LoVo (cell line): ENCODE data around the gene PCP2.
A peak's percentile ranks its signal among the peaks of the same experiment; 100 is the strongest.

ENCODE experiments used
- DNase-seq: peaks from one replicate; pipeline ENCODE4 v3.0.0-alpha.2; 2016; ENCODE audit warnings: low spot score

PCP2 gene

DNA sequence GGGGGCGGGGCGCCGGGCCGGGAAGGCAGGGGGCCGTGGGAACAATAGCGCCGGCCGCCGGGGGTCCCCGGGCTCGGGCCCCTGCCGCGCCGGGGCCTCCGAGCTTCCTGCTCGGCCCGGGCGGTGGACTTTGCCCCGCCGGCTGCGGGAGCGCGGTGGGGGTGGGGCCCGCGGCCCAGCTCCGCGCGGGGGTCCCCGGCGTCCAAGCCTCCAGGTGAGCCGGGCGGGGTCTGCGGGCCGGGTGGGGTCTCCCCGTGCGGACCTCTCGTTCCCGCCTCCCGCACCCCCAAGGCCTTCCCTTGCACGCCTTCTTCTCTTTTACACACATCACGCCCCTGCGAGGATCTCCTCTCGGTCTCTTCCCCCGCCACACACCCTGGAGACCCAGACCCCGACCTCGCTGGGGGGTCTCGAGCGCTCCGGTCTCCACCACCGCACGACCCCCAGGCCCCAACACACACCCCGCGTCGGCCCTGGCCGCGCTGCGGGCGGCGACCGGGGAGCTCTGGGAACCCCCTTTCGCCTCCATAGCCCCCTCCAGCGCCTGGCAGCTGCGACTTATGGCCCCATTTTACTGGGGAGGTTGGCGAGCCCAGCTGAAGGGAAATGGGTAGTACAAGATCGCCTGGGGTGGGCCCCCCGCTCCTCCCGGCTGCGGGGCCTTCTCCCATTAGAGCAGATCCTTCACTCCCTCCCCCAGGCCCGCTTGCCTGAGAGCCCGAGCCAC lies 37.1 kb downstream of the PCP2 start:
- no peak for DNase-seq

DNA sequence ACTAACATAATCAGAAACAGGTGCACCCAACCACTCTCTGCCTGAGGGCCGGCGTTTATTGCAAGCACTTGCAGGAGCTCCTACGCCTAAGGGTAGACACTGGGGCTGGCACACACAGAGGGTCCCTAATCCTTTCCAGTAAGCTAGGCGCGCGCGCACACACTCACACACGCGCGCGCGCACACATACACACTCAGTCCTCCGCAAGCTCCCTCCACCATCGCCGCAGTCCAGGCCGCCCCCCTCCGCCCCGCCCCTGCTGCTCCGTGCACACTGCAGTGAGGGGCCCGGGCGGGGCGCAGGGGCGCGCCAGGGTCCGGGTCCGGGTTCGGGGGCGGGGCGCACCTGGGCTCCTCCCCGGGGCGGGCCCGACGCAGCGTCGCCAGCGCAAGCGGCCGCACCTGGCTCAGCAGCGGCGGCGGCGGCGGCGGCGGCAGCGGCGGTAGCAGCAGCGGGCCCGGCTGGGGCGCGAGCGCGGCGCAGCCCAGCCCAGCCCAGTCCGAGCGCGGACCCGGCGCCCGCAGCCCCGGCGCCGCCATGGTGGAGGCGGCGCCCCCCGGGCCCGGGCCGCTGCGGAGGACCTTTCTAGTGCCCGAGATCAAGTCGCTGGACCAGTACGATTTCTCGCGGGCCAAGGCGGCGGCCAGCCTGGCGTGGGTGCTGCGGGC lies 37.9 kb downstream of the PCP2 start, which contains the start of gene CAMSAP3:
CAMSAP3 (plus strand) TSS at position 398 of the 668 bp plus-strand sequence; CDS start at position 538, 140 bp downstream.
- DNase-seq: peak; percentile 76

DNA sequence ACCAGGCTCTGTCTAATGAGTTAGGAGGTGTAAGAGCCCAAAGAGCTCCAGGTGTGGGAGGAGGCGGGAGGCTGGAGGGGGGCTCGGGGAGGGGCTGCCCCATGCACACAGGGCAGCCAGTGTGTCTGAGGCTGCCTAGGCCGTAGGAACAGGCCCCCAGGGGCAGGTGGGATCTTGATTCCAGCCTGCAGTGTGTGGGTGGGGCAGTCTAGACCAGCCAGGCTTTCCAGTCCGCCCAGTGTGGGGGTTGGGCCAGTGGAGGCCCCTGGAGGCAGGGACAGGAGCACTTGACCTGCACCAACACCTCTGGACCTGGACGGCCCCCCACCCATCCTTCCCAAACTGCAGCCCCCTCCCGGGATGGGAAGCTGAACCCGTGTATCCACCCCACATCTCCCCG lies 43.3 kb downstream of the PCP2 start:
- no peak for DNase-seq

DNA sequence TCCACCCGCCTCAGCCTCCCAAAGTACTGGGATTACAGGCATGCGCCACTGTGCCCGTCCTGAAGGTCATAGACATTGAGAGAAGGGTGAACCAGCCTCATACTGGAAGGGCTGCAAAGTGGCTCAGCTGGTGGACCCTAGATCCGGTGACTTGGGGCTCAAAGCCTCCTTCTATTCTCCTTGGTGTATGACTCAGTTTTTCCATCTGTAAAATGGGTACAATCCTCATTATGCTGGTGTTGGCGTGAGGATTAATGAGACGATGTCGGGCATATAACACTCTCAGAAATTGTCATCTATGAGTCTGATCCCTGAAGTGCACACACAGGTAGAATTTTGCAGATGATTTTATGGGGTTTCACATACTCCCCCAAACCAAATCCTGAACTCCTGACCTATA lies 43.7 kb downstream of the PCP2 start:
- DNase-seq: no peak

DNA sequence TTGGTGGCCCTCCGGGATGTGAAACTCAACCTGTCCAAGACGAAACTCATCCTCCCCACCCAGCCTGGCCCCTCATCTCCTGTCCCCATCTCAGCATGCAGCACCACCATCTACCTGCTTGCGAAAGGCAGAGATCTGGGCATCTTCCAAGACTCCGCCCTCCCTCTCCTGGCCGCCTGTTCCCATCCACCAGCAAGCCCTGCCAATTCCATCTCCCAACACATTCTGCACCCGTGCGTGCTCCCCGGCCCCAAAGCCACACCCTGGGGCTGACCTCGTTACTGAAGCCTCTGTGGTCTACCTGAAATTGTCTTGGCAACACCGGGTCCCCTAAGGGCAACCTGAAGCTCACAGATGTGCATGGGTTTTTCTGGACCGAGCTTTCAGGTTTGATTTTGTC lies 51.1 kb downstream of the PCP2 start:
- no peak for DNase-seq
